Tibial nerve (tissue), 4 donors: ENCODE results near the gene EVPLL.
"Not testable (repeated sequence)": the region's sequence is repeated elsewhere in the genome, so short reads cannot be mapped to it uniquely, and the experiment has no call there.

Experiments used
- EP300 ChIP-seq, 2 donors: sonication (generic); formaldehyde crosslinking; IDR thresholded peaks; one replicate each; pipeline ENCODE4 v1.6.1; 2017; ENCODE audit warnings: antibody characterized with exemption in 2 of 2, mild to moderate bottlenecking in 1 of 2
- TF ChIP-seq, protein P1 (sequence below), 5 experiments: fragments of 200-600 bp in 3 of 5; fragments of 450-650 bp in 2 of 5; sonication (generic) in 3 of 5; IDR thresholded peaks; one replicate each; pipeline ENCODE4 v1.5.1; 2016 to 2019; ENCODE audit warnings: antibody characterized with exemption in 5 of 5, mild to moderate bottlenecking in 3 of 5, moderate library complexity in 2 of 5

DNA sequence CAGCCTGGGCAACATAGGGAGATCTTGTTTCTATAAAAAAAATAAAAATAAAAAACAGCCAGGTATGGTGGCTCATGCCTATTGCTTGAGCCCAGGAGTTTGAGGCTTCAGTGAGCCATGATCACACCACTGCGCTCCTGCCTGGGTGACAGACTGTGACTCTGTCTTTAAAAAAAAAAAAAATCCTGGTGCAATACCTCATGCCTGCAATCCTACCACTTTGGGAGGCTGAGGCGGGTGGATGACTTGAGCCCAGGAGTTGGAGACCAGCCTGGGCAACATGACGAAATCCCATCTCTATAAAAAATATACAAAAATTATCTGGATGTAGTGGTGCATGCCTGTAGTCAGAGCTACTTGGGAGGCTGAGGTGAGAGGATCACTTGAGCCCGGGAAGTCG, 1.0 kb downstream of the EVPLL start:
- TF ChIP-seq, protein P1, sequence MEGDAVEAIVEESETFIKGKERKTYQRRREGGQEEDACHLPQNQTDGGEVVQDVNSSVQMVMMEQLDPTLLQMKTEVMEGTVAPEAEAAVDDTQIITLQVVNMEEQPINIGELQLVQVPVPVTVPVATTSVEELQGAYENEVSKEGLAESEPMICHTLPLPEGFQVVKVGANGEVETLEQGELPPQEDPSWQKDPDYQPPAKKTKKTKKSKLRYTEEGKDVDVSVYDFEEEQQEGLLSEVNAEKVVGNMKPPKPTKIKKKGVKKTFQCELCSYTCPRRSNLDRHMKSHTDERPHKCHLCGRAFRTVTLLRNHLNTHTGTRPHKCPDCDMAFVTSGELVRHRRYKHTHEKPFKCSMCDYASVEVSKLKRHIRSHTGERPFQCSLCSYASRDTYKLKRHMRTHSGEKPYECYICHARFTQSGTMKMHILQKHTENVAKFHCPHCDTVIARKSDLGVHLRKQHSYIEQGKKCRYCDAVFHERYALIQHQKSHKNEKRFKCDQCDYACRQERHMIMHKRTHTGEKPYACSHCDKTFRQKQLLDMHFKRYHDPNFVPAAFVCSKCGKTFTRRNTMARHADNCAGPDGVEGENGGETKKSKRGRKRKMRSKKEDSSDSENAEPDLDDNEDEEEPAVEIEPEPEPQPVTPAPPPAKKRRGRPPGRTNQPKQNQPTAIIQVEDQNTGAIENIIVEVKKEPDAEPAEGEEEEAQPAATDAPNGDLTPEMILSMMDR (IDR thresholded peaks at IDR 0.05), result not testable (repeated sequence)
- TF ChIP-seq EP300 (IDR thresholded peaks at IDR 0.05), result not testable (repeated sequence)
